SIG-M5 treated with dmso at 0.1 percent for 504 hours (cell line): ENCODE results near the gene TEAD2.
"Not testable (repeated sequence)": the region's sequence is repeated elsewhere in the genome, so short reads cannot be mapped to it uniquely, and the experiment has no call there.

Experiments
- DNase-seq: peaks from one replicate; lab custom pipeline; 2025; ENCODE audit not compliant: unreplicated experiment; lab: John Stamatoyannopoulos, UW

Gene TEAD2

GRCh38 chr19:49333811-49334288 is 28.4 kb downstream of the TEAD2 start:
- peak; percentile 49 for DNase-seq

GRCh38 chr19:49333418-49333805 is 28.8 kb downstream of the TEAD2 start:
- peak; percentile 73 for DNase-seq

GRCh38 chr19:49332691-49333417 is 29.4 kb downstream of the TEAD2 start:
- DNase-seq: not testable (repeated sequence)

- peak; percentile 86 for DNase-seq
Observed at GRCh38 chr19:49331616-49332055, 30.6 kb downstream of the TEAD2 start.

- not testable (repeated sequence) for DNase-seq
Observed at GRCh38 chr19:49331187-49331586, 31.0 kb downstream of the TEAD2 start.

GRCh38 chr19:49328741-49329140 is 33.5 kb downstream of the TEAD2 start:
- DNase-seq: no peak

GRCh38 chr19:49327878-49328544 is 34.2 kb downstream of the TEAD2 start:
- DNase-seq: peak; percentile 41

GRCh38 chr19:49326165-49326704 is 36.0 kb downstream of the TEAD2 start:
- peak; percentile 19 for DNase-seq

GRCh38 chr19:49325756-49326155 is 36.5 kb downstream of the TEAD2 start:
- DNase-seq: not testable (repeated sequence)

GRCh38 chr19:49324801-49325576 is 37.2 kb downstream of the TEAD2 start, which contains the start of gene SLC6A16:
SLC6A16 (minus strand) TSS chr19:49325191; CDS start chr19:49311347, 13,844 bp downstream.
- no peak for DNase-seq

- DNase-seq: no peak
Observed at GRCh38 chr19:49318296-49318695, 43.9 kb downstream of the TEAD2 start.

GRCh38 chr19:49316284-49316683 is 45.9 kb downstream of the TEAD2 start:
- DNase-seq: no peak

- no peak for DNase-seq
Observed at GRCh38 chr19:49315111-49315510, 47.1 kb downstream of the TEAD2 start.

GRCh38 chr19:49309087-49309486 is 53.1 kb downstream of the TEAD2 start:
- DNase-seq: no peak

GRCh38 chr19:49306734-49307133 is 55.5 kb downstream of the TEAD2 start:
- DNase-seq: not testable (repeated sequence)

GRCh38 chr19:49301866-49302252 is 60.4 kb downstream of the TEAD2 start:
- DNase-seq: no peak

- DNase-seq: peak; percentile 73
Observed at GRCh38 chr19:49301165-49301865, 60.9 kb downstream of the TEAD2 start.

GRCh38 chr19:49298653-49299052 is 63.6 kb downstream of the TEAD2 start:
- not testable (repeated sequence) for DNase-seq

- DNase-seq: no peak
Observed at GRCh38 chr19:49297403-49297802, 64.8 kb downstream of the TEAD2 start.

GRCh38 chr19:49295208-49295880 is 66.9 kb downstream of the TEAD2 start:
- no peak for DNase-seq
